Thymus (tissue), 11 donors: Measurements from ENCODE around the gene CERS6. TPM values are rescaled to one million over a fixed set of nuclear protein-coding genes. Genes with fewer than 3 reads are reported as not detected.

Experiments
- DNase-seq, 9 donors: peaks; one replicate each; pipeline ENCODE4 v3.0.0-alpha.2; 2013; ENCODE audit warnings: low spot score in 9 of 9, low read depth in 6 of 9, missing footprints in 1 of 9
- H3K27ac ChIP-seq, 2 donors: one replicate each; pipeline ENCODE4 v1.5.1; 2013; ENCODE audit warnings: control low read depth in 1 of 2, low read depth in 1 of 2, low read length in 1 of 2, mild to moderate bottlenecking in 1 of 2, moderate library complexity in 1 of 2
- H3K27me3 ChIP-seq, 2 donors: one replicate each; pipeline ENCODE4 v1.5.1; 2013; ENCODE audit warnings: low read length in 1 of 2; ENCODE audit not compliant: control insufficient read depth in 2 of 2, insufficient read depth in 1 of 2
- H3K36me3 ChIP-seq, 2 donors: one replicate each; pipeline ENCODE4 v1.5.1; 2013; ENCODE audit warnings: low read length in 1 of 2, mild to moderate bottlenecking in 1 of 2, moderate library complexity in 1 of 2; ENCODE audit not compliant: control insufficient read depth in 2 of 2, insufficient read depth in 2 of 2
- H3K4me1 ChIP-seq, 2 donors: one replicate each; pipeline ENCODE4 v1.5.1; 2013; ENCODE audit warnings: low read length in 2 of 2; ENCODE audit not compliant: control insufficient read depth in 2 of 2, insufficient read depth in 2 of 2
- H3K4me3 ChIP-seq, 2 donors: one replicate each; pipeline ENCODE4 v1.5.1; 2013; ENCODE audit warnings: low read length in 2 of 2, control low read depth in 1 of 2, mild to moderate bottlenecking in 1 of 2
- H3K9me3 ChIP-seq, 2 donors: one replicate each; pipeline ENCODE4 v1.5.1; 2013; ENCODE audit warnings: low read length in 1 of 2, mild to moderate bottlenecking in 1 of 2; ENCODE audit not compliant: control insufficient read depth in 2 of 2, insufficient read depth in 1 of 2
- WGBS: extraction: QIAGEN DNeasy Blood & Tissue Kit; methylation state at CpG from one replicate; pipeline ENCODE4 v1.1.7; 2013; 5-methylcytosine and 5-hydroxymethylcytosine counted together
- polyA plus RNA-seq: library from polyadenylated mRNA; stranded (reverse); fragments of 200-250 nt; gene quantifications from one replicate; pipeline ENCODE4 v1.2.3, GENCODE V29; 2013
- total RNA-seq: library from RNA; stranded (reverse); fragments of 120-200 nt; gene quantifications from one replicate; pipeline ENCODE4 v1.2.4, GENCODE V29; 2013
- donor health status: healthy.

The CERS6 gene
- total and polyA plus RNA-seq, 2 donors, result 12.1 to 26.9 TPM

DNA sequence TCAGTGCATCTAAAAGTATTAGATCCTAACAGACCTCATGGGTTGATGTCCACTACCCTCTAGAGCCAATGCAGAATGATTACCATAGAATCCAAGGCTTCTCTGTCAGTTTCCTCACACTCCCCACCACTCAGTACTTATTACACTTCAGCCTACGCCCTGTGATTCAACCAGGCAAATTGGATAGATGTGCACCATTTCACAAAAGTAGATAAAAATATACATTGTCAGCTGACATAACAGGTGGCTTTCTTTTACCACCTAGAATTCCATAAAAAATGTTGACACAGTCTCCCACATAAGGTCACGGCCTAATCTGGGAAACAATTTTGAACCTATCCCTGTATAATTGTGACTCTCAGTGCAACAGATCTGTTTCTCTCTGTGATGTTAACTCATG, 144.9 kb downstream of the CERS6 start:
- Histone ChIP-seq H3K36me3 (peaks cover 0 to 5% of the 10 kb centered on the region in 2 donors), H3K9me3 (peaks cover 1 to 7% of the 10 kb centered on the region in 2 donors), H3K4me3 (no peak overlapping the region), H3K4me1 (no peaks in the 10 kb centered on the region), H3K27ac (no peak overlapping the region), H3K27me3 (no peaks in the 10 kb centered on the region)
- DNase-seq, result no peak
- 100% methylated on average over 2 of the region's 2 CpGs for WGBS

DNA sequence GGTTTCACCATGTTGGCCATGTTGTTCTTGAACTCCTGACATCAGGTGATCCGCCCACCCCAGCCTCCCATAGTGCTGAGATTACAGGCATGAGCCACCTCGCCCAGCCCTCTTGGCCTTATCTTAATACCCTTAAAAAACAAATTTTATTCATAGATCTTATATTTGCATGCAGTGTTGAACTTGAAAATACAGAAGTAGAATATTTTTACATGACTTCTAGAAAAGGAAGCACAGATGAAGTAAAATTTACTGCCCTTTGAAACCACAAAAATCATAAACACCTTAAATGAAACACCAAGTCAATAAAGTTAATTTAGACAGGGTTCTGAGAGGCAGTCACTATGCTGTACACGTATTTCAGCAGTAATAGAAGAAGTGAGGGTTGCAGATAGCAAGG, 145.7 kb downstream of the CERS6 start:
- WGBS, result 82% methylated on average over 3 of the region's 3 CpGs
- H3K9me3 ChIP-seq, result peaks cover 1 to 9% of the 10 kb centered on the region in 2 donors
- no peaks in the 10 kb centered on the region for H3K4me1 ChIP-seq
- peaks cover 0 to 8% of the 10 kb centered on the region in 2 donors for H3K36me3 ChIP-seq
- no peak overlapping the region for H3K27ac ChIP-seq
- no peak for DNase-seq
- no peak overlapping the region for H3K4me3 ChIP-seq
- H3K27me3 ChIP-seq, result no peaks in the 10 kb centered on the region

- H3K27ac ChIP-seq, result no peak overlapping the region
- H3K4me3 ChIP-seq, result no peak overlapping the region
- peaks cover 1 to 9% of the 10 kb centered on the region in 2 donors for H3K9me3 ChIP-seq
- WGBS, result 96% methylated on average over 2 of the region's 2 CpGs
- no peaks in the 10 kb centered on the region for H3K27me3 ChIP-seq
- H3K4me1 ChIP-seq, result no peaks in the 10 kb centered on the region
- DNase-seq, result no peak
- H3K36me3 ChIP-seq, result peaks cover 0 to 8% of the 10 kb centered on the region in 2 donors
Observed at GRCh38 chr2:168602379-168602778, 146.3 kb downstream of the CERS6 start.

DNA sequence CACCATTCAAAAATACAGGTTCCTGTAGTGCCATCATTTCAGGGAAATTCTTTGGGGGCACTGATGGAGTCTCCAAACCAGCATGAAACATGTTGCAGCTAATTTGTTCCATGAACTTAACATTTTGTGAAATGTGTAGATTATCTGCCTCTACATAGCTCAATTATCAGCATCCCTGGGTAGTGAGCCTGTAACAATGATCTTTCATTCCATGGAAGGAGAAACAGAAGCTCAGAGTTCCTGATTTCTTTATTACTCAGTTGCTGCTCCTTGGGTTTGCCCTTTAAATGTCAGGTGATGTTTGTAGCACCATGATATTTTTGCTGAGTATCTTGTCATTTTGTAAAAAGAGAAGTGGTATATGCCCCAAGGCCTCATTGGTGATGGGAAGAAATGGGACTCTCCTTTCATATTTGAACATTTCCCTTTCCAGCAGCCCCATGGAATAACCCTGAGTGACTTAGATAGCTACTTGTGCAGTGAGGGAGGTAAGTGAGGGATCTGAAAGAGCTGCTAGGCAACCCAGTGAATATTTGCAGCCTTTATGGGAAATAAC, 146.9 kb downstream of the CERS6 start:
- no peaks in the 10 kb centered on the region for H3K4me1 ChIP-seq
- H3K9me3 ChIP-seq, result peaks cover 1 to 9% of the 10 kb centered on the region in 2 donors
- no peak overlapping the region for H3K4me3 ChIP-seq
- DNase-seq, result no peak
- H3K27me3 ChIP-seq, result no peaks in the 10 kb centered on the region
- no peak overlapping the region for H3K27ac ChIP-seq
- peaks cover 0 to 8% of the 10 kb centered on the region in 2 donors for H3K36me3 ChIP-seq

GRCh38 chr2:168603439-168603961, 147.4 kb downstream of the CERS6 start:
- Histone ChIP-seq H3K4me3 (no peak overlapping the region), H3K27me3 (no peaks in the 10 kb centered on the region), H3K4me1 (no peaks in the 10 kb centered on the region), H3K36me3 (peaks cover 0 to 8% of the 10 kb centered on the region in 2 donors), H3K27ac (no peak overlapping the region), H3K9me3 (peaks cover 1 to 9% of the 10 kb centered on the region in 2 donors)
- 96% methylated on average over 4 of the region's 4 CpGs for WGBS
- DNase-seq, result no peak

DNA sequence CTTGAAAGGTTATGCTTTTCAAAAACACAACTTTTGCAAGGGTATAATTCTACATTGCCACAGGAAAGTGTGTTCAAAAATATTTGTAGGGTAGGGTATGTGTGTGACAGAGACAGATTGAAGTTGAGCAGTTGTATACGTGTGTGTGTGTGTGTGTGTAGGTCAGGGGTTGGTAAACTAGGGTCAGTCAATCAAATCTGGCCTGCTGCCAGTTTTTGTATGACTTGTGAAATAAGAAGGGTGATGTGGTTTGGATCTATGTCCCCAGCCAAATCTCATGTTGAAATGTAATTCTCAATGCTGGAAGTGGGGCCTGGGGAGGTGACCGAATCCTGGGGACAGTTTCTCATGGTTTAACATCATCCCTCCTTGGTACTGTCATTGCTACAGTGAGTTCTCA, 148.2 kb downstream of the CERS6 start:
- Histone ChIP-seq H3K27me3 (no peaks in the 10 kb centered on the region), H3K4me3 (no peak overlapping the region), H3K36me3 (peaks cover 0 to 8% of the 10 kb centered on the region in 2 donors), H3K4me1 (no peaks in the 10 kb centered on the region), H3K9me3 (peaks cover 1 to 9% of the 10 kb centered on the region in 2 donors), H3K27ac (no peak overlapping the region)
- DNase-seq, result no peak
- WGBS, result 96% methylated on average over 2 of the region's 2 CpGs

DNA sequence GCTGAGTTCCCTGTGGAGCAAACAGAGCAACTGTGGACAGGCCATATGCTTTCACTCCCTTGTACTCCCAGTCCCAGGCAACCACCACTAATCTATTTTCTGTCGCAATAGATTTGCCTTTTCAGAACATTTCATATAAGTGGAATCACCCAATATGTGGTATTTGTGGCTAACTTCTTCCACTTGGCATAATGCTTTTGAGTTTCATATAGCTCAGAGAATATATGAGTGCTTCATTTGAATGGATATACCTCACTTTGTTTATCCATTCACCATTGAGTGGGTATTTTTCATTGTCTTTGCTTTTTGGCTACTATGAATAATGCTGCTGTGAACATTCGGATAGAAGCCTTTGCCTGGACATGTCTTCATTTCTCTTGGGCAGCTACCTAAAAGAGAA, 151.9 kb downstream of the CERS6 start:
- no peak for DNase-seq

DNA sequence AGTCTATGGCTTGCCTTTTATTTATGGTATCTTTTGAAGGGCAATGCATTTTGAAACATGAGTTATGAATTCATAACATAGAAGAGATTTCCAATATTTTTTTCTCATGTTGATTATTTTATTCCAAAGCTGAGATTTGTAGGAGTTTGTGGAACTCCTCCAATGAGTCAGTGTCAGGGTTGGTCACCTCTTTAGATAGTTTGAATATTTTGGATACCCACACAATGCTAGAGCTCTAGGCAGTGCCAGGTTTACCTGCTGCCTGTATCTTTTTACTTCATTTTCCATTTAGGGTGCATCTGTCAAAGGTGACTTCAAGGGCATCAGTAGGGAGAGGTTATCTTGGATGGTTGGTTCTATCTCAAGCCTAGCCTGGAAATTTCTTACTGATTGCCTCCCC, 152.7 kb downstream of the CERS6 start:
- no peak for DNase-seq
- Histone ChIP-seq H3K36me3 (peaks cover 0 to 11% of the 10 kb centered on the region in 2 donors), H3K9me3 (peaks cover 1 to 9% of the 10 kb centered on the region in 2 donors), H3K27ac (no peak overlapping the region), H3K27me3 (no peaks in the 10 kb centered on the region), H3K4me1 (peaks cover 11 to 17% of the 10 kb centered on the region in 2 donors), H3K4me3 (no peak overlapping the region)

More for the DNA sequence above, 151.9 kb downstream of the CERS6 start:
- Histone ChIP-seq H3K4me3 (no peak overlapping the region), H3K4me1 (peaks cover 11 to 13% of the 10 kb centered on the region in 2 donors), H3K27ac (no peak overlapping the region), H3K36me3 (peaks cover 0 to 11% of the 10 kb centered on the region in 2 donors), H3K9me3 (peaks cover 1 to 9% of the 10 kb centered on the region in 2 donors), H3K27me3 (no peaks in the 10 kb centered on the region)
- WGBS, result 89% methylated on average over 2 of the region's 2 CpGs

- no peak for DNase-seq
- Histone ChIP-seq H3K4me3 (no peak overlapping the region), H3K36me3 (peaks cover 0 to 5% of the 10 kb centered on the region in 2 donors), H3K27ac (no peak overlapping the region), H3K27me3 (no peaks in the 10 kb centered on the region), H3K4me1 (peaks cover 11 to 19% of the 10 kb centered on the region in 2 donors), H3K9me3 (peaks cover 0 to 7% of the 10 kb centered on the region in 2 donors)
Observed at GRCh38 chr2:168611091-168611490, 155.0 kb downstream of the CERS6 start.
